SK-N-SH (cell line): ENCODE results near the gene ECI1. TPM values are rescaled to one million over a fixed set of nuclear protein-coding genes. Genes with fewer than 3 reads are reported as not detected.

ENCODE experiments used
- CTCF ChIA-PET: fragments of 300-600, 350-600 bp; formaldehyde crosslinking; extraction: SDS; loops from one replicate; lab custom pipeline; 2021; lab: Yijun Ruan, JAX
- POLR2A ChIA-PET: fragments of 350-600 bp; sonication (Branson Sonifier 250); formaldehyde crosslinking; extraction: SDS; loops from one replicate; lab custom pipeline; 2020; ENCODE audit warnings: antibody characterized with exemption, inconsistent platforms; lab: Yijun Ruan, JAX
- DNase-seq: peaks from one replicate; pipeline ENCODE4 v3.0.0; 2012
- H2AFZ ChIP-seq: fragments of 200-600 bp; sonication (generic); 2 replicates; pipeline ENCODE4 v1.8.1; 2016; ENCODE audit warnings: antibody characterized with exemption, mild to moderate bottlenecking, low read depth
- H3F3A ChIP-seq: fragments of 200-600 bp; sonication (generic); replicated peaks from 2 replicates; pipeline ENCODE3; 2016; ENCODE audit warnings: antibody characterized with exemption, mild to moderate bottlenecking; ENCODE audit not compliant: insufficient read depth
- H3K27ac ChIP-seq, 2 experiments: fragments of 200-500 bp in 1 of 2; fragments of 200-600 bp in 1 of 2; sonication (Bioruptor generic) in 1 of 2; sonication (generic), shearing (Covaris generic) in 1 of 2; 2 replicates each; pipeline versions ENCODE4 v1.5.1 to v1.6.1; 2014 to 2016; ENCODE audit warnings: low read depth in 2 of 2, inconsistent platforms in 1 of 2, low read length in 1 of 2, mild to moderate bottlenecking in 1 of 2, mixed read lengths in 1 of 2
- H3K27me3 ChIP-seq: fragments of 200-600 bp; sonication (generic), shearing (Covaris generic); 2 replicates; pipeline ENCODE4 v1.6.1; 2016; ENCODE audit warnings: mixed run types; ENCODE audit not compliant: insufficient read depth
- H3K36me3 ChIP-seq, 2 experiments: fragments of 200-500 bp in 1 of 2; fragments of 200-600 bp in 1 of 2; sonication (Bioruptor generic) in 1 of 2; sonication (generic) in 1 of 2; replicated peaks in 1 of 2; 2 replicates each; pipeline versions ENCODE3 to v1.5.1; 2014 to 2016; ENCODE audit warnings: low read length in 1 of 2, mild to moderate bottlenecking in 1 of 2; ENCODE audit not compliant: insufficient read depth in 2 of 2, control insufficient read depth in 1 of 2
- H3K4me1 ChIP-seq, 2 experiments: fragments of 200-500 bp in 1 of 2; fragments of 200-600 bp in 1 of 2; sonication (Bioruptor generic) in 1 of 2; sonication (generic), shearing (Covaris generic) in 1 of 2; 2 replicates each; pipeline versions ENCODE4 v1.5.1 to v1.6.1; 2014 to 2016; ENCODE audit warnings: low read depth in 1 of 2, low read length in 1 of 2, mixed run types in 1 of 2; ENCODE audit not compliant: insufficient read depth in 2 of 2, control insufficient read depth in 1 of 2
- H3K4me2 ChIP-seq: fragments of 200-600 bp; sonication (generic), shearing (Covaris generic); 2 replicates; pipeline ENCODE4 v1.6.1; 2017; ENCODE audit warnings: mixed run types
- H3K4me3 ChIP-seq, 2 experiments: fragments of 200-500 bp in 1 of 2; fragments of 200-600 bp in 1 of 2; sonication (Bioruptor generic) in 1 of 2; sonication (generic), shearing (Covaris generic) in 1 of 2; 2 replicates each; pipeline versions ENCODE4 v1.5.1 to v1.8.1; 2014 to 2016; ENCODE audit warnings: low read depth in 2 of 2, inconsistent platforms in 1 of 2, low read length in 1 of 2, mild to moderate bottlenecking in 1 of 2, mixed read lengths in 1 of 2, moderate library complexity in 1 of 2
- H3K79me2 ChIP-seq: fragments of 200-600 bp; sonication (generic); 2 replicates; pipeline ENCODE4 v1.8.1; 2017; ENCODE audit warnings: mild to moderate bottlenecking; ENCODE audit not compliant: insufficient read depth
- H3K9ac ChIP-seq: fragments of 200-600 bp; sonication (generic); 2 replicates; pipeline ENCODE4 v1.6.1; 2017; ENCODE audit warnings: mixed run types
- H3K9me2 ChIP-seq: fragments of 200-600 bp; sonication (generic); 2 replicates; pipeline ENCODE4 v1.6.1; 2017; ENCODE audit warnings: mixed run types
- H3K9me3 ChIP-seq: fragments of 200-600 bp; sonication (generic); 2 replicates; pipeline ENCODE4 v1.6.1; 2017; ENCODE audit warnings: mixed run types, mild to moderate bottlenecking, moderate library complexity
- H4K20me1 ChIP-seq: fragments of 200-600 bp; sonication (generic); 2 replicates; pipeline ENCODE4 v1.6.1; 2017; ENCODE audit warnings: mild to moderate bottlenecking, mixed run types; ENCODE audit not compliant: insufficient read depth
- CHD2 ChIP-seq: fragments of 150-350 bp; IDR thresholded peaks from 2 replicates; pipeline ENCODE4 v1.6.1; 2018; ENCODE audit warnings: low read length; ENCODE audit not compliant: partially characterized antibody
- CTCF ChIP-seq: fragments of 200-600 bp; sonication (generic); IDR thresholded peaks from 2 replicates; pipeline ENCODE4 v1.6.1; 2017; ENCODE audit warnings: antibody characterized with exemption, mild to moderate bottlenecking, moderate library complexity
- ELF1 ChIP-seq: IDR thresholded peaks from 2 replicates; pipeline ENCODE4 v1.4.0; 2012
- EP300 ChIP-seq, 2 experiments: IDR thresholded peaks; 2 replicates each; pipeline versions ENCODE4 v1.4.0 to v1.6.1; 2012; ENCODE audit warnings: borderline replicate concordance in 1 of 2, low read depth in 1 of 2, low read length in 1 of 2
- GABPA ChIP-seq: IDR thresholded peaks from 2 replicates; pipeline ENCODE4 v1.4.0; 2012; ENCODE audit warnings: low read depth, mild to moderate bottlenecking
- GATA2 ChIP-seq: sonication (generic); formaldehyde crosslinking; IDR thresholded peaks from 2 replicates; pipeline ENCODE4 v1.5.0; 2020; ENCODE audit warnings: mild to moderate bottlenecking, missing genetic modification reagents
- MXI1 ChIP-seq: IDR thresholded peaks from 2 replicates; pipeline ENCODE4 v1.6.1; 2012; ENCODE audit warnings: mild to moderate bottlenecking, low read depth, low read length, improper control_type of control experiment
- PBX3 ChIP-seq: IDR thresholded peaks from 2 replicates; pipeline ENCODE4; 2012
- RAD21 ChIP-seq: IDR thresholded peaks from 2 replicates; pipeline ENCODE4 v1.6.1; 2012; ENCODE audit warnings: mild to moderate bottlenecking, low read length
- RFX5 ChIP-seq: IDR thresholded peaks from 2 replicates; pipeline ENCODE4 v1.6.1; 2012; ENCODE audit warnings: mild to moderate bottlenecking, improper control_type of control experiment, low read length
- RXRA ChIP-seq: IDR thresholded peaks from 2 replicates; pipeline ENCODE4 v1.4.0; 2012; ENCODE audit warnings: low read depth, mild to moderate bottlenecking, borderline replicate concordance
- SIN3A ChIP-seq: IDR thresholded peaks from 2 replicates; pipeline ENCODE4 v1.6.1; 2012; ENCODE audit warnings: low read depth, mild to moderate bottlenecking, low read length, moderate library complexity, borderline replicate concordance
- SMC3 ChIP-seq: IDR thresholded peaks from 2 replicates; pipeline ENCODE4 v1.6.1; 2012; ENCODE audit warnings: low read depth, low read length, improper control_type of control experiment
- TCF12 ChIP-seq: IDR thresholded peaks from 2 replicates; pipeline ENCODE4 v1.4.0; 2012
- TEAD4 ChIP-seq: IDR thresholded peaks from 2 replicates; pipeline ENCODE4 v1.4.0; 2012; ENCODE audit warnings: mild to moderate bottlenecking, borderline replicate concordance; ENCODE audit not compliant: insufficient read depth
- YY1 ChIP-seq: IDR thresholded peaks from 2 replicates; pipeline ENCODE4 v1.4.0; 2012; ENCODE audit warnings: low read depth, mild to moderate bottlenecking
- WGBS: methylation state at CpG from one replicate; pipeline ENCODE4 v1.1.6; 2017; ENCODE audit warnings: low lambda C conversion rate; 5-methylcytosine and 5-hydroxymethylcytosine counted together
- polyA plus RNA-seq, 3 experiments: library from polyadenylated mRNA; depleted of rRNA; stranded (reverse); fragments of >200 nt; gene quantifications; 2 replicates each; pipeline ENCODE4 v1.2.3, GENCODE V29; 2012
- TF ChIP-seq, protein P1 (sequence below): IDR thresholded peaks from 2 replicates; pipeline ENCODE4 v1.4.0; 2012; ENCODE audit warnings: low read depth, borderline replicate concordance
- TF ChIP-seq, protein P2 (sequence below): fragments of 150-350 bp; IDR thresholded peaks from 2 replicates; pipeline ENCODE4 v1.6.1; 2016; ENCODE audit warnings: mild to moderate bottlenecking, low read depth, low read length

ECI1 gene
- polyA plus RNA-seq, 1 of the 3 experiments (the other 2 are of a cell fraction) = 61.8 TPM

DNA sequence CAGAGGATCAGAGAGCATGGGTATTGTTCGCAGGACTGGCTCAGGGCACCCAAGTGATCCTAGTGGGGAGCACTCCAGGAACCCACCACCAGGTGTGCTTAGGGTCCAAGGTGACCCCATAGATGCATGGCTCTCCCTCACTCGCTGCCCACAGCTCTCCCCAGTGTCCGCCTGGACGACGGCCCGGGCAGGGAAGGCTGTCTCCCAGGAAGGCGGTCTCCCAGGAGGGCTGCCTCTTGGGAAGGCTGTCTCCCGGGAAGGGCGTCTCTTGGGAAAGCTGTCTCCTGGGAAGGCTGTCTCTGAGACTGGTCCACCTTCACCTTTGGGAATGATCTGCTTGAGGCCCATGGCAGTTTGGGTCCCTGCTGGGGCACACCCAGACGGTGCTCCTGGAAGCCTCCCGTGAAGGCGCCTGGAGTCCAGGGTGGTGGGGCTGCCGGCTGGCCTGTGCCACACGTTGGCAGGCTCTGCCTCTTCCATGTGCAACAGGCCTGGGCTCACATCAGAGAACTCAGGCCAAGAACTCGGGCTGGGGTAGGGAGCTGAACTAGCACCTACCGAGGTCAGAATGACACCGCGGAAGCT, 5.0 kb downstream of the ECI1 start:
- Histone ChIP-seq H3K9me3 (no peaks in the 10 kb centered on the region), H3K9ac (no peak overlapping the region), H3K27me3 (no peaks in the 10 kb centered on the region), H3K9me2 (no peaks in the 10 kb centered on the region), H3F3A (peaks cover under 1% of the 10 kb centered on the region), H3K27ac (no peak overlapping the region), H3K4me3 (no peak overlapping the region), H4K20me1 (no peaks in the 10 kb centered on the region), H3K36me3 (peaks cover 19 to 31% of the 10 kb centered on the region in 2 experiments), H2AFZ (no peak overlapping the region), H3K4me1 (peaks cover 0 to 7% of the 10 kb centered on the region in 2 experiments; a peak in 1 of 4 replicates), H3K79me2 (peaks cover 41% of the 10 kb centered on the region), H3K4me2 (no peak overlapping the region)
- CTCF ChIA-PET = no interaction called here
- DNase-seq = no peak
- WGBS = 99% methylated on average over 9 of the region's 18 CpGs
- POLR2A ChIA-PET = interaction anchor here (0.6 to 1.5 kb wide), 3 partner anchors 8 to 245 kb away, joined by 3 read pairs; no protein-coding TSS in a partner anchor
- TF ChIP-seq PBX3 (no peak), SMC3 (no peak), RXRA (no peak), TEAD4 (no peak), RFX5 (no peak), CHD2 (no peak), SIN3A (no peak), ELF1 (no peak), RAD21 (no peak), GABPA (no peak), CTCF (no peak), GATA2 (no peak), EP300 (IDR thresholded peaks at IDR 0.05; ENCODE audit: borderline replicate concordance in 1 of 2, low read depth in 1 of 2, low read length in 1 of 2) (no peak), YY1 (no peak), MXI1 (no peak), TCF12 (no peak)
- TF ChIP-seq, protein P1, sequence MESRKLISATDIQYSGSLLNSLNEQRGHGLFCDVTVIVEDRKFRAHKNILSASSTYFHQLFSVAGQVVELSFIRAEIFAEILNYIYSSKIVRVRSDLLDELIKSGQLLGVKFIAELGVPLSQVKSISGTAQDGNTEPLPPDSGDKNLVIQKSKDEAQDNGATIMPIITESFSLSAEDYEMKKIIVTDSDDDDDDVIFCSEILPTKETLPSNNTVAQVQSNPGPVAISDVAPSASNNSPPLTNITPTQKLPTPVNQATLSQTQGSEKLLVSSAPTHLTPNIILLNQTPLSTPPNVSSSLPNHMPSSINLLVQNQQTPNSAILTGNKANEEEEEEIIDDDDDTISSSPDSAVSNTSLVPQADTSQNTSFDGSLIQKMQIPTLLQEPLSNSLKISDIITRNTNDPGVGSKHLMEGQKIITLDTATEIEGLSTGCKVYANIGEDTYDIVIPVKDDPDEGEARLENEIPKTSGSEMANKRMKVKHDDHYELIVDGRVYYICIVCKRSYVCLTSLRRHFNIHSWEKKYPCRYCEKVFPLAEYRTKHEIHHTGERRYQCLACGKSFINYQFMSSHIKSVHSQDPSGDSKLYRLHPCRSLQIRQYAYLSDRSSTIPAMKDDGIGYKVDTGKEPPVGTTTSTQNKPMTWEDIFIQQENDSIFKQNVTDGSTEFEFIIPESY = no peak
- TF ChIP-seq, protein P2, sequence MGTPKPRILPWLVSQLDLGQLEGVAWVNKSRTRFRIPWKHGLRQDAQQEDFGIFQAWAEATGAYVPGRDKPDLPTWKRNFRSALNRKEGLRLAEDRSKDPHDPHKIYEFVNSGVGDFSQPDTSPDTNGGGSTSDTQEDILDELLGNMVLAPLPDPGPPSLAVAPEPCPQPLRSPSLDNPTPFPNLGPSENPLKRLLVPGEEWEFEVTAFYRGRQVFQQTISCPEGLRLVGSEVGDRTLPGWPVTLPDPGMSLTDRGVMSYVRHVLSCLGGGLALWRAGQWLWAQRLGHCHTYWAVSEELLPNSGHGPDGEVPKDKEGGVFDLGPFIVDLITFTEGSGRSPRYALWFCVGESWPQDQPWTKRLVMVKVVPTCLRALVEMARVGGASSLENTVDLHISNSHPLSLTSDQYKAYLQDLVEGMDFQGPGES = no peak
